ENCODE data around the gene PACS1.
"Not testable (repeated sequence)": the region's sequence is repeated elsewhere in the genome, so short reads cannot be mapped to it uniquely, and the experiment has no call there.

PACS1 gene

DNA sequence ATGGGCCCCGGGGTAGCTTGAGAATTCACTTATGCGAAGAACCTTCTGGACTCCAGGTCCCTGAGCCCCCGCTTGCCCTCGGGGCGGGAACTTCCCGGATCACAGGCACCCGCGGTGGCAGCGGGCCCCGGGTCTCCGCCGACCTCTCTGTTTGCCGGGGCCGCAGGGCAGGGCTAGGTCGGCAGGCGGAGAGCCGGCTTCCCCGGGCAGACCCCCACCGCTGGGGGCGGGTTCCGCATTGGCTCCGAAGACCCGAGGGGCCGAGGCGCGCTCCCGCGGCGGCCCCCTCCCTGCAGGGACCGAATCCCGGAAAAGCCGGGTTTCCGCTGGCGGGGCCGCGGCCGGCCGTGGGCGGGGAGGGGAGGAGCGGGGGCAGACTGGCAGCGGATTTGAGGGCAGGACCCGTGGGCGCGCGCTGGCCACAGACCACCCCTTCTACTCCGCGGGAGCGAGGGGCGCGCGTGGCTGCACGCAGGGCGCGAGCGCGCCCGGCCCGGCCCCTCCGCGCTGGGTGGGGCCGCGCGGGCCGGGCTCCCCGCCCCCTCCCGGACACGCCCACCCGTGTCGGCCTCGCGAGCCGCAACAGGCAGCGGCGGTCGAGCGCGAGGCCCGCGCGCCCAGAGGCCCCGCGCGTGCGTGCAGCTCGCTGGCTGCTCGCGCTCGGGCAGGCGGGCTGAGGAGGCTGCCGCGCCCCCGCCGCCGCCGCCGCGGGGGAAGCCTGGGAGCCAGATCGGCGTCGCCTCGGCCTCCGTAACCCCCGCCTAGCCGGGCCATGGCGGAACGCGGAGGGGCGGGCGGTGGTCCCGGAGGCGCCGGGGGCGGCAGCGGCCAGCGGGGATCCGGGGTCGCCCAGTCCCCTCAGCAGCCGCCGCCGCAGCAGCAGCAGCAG lies at the start of gene PACS1:
TSS of gene PACS1 (plus strand) at position 558 of the 889 bp plus-strand sequence. CDS start at position 773, 215 bp downstream.
- DNase-seq = peak; percentile 64

DNA sequence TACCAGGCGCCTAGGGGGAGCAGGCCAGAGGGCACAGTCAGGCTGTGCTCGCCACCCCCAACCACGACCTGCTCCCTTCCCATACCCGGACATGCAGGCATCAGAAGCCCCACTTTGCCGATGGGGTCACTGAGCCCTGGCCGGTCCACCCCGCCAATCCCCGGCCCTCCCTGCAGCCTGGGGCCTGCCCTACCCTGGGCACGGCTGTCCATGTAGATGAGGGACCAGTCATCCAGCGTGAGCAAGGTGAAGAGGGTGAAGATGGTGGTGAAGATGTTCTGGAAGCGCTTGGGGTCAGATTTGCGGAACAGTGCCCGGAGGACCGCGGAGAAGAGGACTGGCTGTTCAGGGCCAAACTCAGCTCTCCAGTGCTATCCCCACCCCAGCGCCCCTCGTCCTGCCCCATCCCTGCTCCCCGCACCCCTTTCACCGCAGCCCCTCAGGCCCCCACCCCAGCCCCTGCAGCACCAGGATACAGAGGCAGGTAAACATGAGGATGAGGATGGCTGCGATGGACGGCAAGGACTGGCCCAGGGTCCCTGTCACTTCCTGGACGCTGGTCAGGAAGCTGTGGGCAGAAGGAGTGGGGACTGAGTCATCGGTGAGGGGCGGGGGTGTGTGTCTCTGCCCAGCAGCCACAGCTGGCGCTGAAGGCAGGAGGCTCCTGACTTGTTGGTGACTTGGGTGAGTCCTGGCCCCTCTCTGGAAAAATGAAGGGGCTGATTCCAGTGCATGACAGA lies 49.3 kb upstream of the PACS1 start:
- DNase-seq = peak; percentile 81

DNA sequence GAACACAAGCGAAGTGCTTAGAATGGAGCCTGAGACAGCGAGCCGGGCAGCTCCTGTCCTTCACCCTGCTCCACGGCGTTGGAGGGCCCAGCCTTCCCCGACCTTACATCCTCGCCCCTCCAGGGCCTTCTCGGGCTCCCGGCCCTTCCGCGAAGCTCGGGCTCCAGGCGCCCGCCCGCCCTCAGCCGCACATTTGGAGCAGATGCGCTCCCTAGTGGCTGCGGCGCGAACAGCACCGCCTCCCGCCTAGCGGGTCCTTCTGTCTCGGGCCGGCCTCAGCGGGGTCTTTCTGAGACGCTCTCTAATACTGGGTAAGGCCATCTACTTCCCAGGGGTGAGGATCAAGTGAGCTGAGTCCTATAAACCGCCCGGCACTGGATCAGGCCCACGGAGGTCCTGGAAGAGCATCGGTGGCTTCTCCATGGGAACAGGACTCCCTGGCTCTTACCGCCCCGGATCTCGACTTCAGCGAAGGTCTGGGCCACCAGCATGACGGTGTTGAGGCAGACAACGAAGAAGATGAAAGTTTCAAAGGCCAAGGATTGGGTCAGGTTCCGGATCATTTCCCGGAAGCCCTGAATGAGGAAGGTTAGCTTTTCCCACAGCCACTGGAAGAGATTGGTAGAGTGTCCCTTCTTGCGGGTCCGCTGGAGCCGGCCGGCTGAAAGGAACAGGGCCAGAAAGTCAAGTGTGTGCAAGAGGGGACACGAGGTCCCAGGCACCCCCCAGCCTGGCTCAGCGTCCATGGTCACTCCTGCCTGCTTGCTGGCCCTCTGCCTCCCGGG lies 47.5 kb upstream of the PACS1 start:
- DNase-seq = peak; percentile 20

DNA sequence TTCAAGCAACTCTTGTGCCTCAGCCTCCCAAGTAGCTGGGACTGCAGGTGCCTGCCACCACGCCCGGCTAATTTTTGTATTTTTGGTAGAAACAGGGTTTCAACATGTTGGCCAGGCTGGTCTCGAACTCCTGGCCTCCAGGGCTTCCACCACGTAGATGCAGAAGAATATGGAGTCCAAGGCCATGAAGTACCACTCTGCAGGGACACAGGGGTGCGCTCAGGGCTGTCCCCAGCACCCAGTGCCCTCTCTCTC lies 47.0 kb upstream of the PACS1 start:
- DNase-seq = not testable (repeated sequence)

DNA sequence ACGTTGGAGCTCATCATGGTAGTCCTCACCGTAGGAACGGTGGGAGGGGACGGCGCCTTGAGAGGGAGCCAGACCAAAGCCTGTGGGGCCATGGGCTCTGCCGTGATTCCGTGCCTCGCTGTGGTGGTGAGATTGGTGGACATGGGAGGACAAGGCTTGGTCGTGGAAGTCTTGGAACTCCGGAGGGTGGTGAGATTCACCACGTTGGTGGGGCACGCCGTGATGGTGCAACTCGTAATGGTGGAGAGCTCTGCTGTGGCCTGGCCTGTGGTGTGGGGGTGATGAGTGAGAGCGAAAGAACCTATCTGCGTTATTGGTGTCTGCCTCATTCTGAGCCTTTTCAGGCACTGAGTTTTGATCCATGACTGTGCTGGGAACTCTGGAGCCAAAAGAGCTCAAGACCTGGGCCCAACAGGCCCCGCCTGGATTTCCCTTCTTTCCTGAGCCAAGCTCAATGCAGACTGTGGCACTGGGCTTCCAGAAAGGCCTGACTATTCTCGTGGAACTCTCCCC lies 44.0 kb upstream of the PACS1 start, which contains the start of gene CATSPER1:
TSS of gene CATSPER1 (minus strand) at position 463 of the 513 bp plus-strand sequence. CDS start at position 363, 100 bp downstream.
- DNase-seq = no peak

DNA sequence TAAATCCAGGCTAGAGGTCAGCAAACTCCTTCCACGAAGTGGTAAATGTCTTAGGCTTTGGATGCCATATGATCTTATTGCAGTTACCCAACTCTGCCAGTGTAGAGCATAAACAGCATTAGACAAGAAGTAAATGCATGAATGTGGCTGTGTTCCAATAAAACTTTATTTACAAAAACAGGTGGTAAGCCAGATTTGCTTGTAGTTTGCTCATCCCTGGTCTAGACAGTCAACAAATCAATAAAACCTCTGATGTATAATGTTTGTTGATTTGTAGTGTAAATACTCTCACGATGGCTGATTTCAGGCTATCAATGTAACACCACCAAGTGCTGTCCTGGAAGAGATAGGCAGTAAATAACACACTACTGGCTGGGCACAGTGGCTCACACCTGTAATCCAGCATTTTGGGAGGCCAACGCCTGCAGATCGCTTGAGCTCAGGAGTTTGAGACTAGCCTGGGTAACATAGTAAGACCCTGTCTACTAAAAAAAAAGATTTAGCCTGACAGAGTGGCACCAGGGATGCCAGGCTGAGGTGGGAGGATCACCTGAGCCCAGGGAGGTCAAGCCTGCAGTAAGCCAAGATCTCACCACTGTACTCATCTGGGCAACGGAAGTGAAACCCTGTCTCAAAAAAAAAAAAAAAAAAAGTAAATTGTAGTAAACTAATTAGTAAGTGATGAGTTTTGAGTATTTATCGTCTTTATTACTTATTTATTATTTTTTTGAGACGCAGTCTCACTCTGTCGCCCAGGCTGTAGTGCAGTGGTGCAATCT lies 36.9 kb upstream of the PACS1 start:
- DNase-seq = no peak

DNA sequence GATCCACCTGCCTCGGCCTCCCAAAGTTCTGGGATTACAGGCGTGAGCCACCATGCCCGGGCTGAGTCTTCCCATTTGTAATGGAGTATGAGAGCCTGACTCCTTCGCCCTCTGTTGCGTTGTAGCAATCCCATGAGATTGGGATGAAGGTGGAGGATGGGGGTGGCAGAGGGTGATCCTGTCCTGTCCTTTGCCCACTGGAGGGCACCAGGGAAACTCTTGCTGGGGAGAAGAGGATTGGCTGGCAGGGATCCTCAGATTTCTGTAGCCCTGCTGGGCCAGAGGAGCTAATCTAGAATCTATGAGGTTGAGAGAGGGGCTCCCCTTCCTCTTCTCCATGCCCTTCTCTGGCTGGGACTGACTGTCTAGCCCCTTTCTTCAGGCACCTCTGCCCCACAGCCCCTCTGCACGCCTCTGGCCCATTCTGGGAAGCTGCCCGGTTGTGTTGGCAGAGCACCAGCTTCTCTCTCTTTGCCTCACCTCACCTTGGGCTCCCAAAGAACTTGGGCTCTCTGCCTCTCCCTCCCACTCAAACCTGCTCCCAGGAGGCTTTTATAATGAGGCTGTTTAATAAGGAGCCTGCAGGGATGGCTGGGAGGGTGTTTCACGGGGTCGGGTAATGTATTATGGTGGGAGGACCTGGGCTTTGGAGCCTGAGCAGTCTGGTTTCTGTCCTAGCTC lies 34.3 kb upstream of the PACS1 start:
- no peak for DNase-seq

DNA sequence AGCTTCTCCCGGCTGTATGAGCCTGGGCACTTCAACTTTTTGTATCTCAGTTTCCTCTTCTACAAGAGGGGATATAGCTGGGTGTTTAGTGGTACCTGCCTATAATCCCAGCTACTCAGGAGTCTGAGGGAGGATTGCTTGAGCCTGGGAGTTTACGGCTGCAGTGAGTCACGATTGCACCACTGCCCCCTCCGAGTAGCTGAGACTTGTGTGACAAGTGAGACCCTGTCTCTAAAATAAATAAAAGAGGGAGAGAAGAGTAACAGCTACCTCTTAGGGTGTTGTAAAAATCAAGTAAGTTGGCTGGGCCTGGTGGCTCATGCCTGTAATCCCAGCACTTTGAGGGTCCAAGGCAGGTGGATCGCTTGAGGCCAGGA lies 33.8 kb upstream of the PACS1 start:
- no peak for DNase-seq

DNA sequence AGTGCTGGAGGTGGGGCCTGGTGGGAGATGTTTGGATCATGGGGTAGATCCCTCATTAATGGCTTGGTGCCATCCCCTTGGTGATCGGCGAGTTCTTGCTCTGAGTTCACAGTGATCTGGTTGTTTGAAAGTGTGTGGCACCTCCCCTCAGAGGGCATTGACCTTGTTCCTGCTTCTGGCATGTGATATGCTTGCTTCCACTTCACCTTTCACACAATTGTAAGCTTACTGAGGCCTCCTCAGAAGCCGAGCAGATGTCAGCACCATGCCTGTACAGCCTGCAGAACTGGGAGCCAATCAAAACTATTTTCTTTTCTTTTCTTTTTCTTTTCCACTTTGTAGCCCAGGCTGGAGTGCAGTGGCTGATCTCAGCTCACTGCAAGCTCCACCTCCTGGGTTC lies 32.7 kb upstream of the PACS1 start:
- no peak for DNase-seq

DNA sequence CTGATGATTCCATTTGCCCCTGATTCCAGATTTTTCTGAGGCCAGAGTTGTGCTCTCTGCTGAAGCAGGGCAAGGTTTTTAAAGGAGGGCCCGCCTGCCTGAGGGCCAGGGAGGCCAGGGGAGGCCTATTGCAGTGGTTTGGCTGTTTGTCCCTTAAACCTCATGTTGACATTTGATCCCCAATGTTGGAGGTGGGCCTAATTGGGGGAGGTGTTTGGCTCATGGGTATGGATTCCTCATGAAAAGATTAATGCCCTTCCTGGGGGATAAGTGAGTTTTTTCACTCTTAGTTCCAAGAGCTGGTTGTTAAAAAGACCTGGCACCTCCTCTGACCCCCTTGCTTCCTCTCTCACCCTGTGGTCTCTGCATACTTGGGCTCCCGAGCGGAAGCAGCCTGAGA lies 30.3 kb upstream of the PACS1 start:
- no peak for DNase-seq

DNA sequence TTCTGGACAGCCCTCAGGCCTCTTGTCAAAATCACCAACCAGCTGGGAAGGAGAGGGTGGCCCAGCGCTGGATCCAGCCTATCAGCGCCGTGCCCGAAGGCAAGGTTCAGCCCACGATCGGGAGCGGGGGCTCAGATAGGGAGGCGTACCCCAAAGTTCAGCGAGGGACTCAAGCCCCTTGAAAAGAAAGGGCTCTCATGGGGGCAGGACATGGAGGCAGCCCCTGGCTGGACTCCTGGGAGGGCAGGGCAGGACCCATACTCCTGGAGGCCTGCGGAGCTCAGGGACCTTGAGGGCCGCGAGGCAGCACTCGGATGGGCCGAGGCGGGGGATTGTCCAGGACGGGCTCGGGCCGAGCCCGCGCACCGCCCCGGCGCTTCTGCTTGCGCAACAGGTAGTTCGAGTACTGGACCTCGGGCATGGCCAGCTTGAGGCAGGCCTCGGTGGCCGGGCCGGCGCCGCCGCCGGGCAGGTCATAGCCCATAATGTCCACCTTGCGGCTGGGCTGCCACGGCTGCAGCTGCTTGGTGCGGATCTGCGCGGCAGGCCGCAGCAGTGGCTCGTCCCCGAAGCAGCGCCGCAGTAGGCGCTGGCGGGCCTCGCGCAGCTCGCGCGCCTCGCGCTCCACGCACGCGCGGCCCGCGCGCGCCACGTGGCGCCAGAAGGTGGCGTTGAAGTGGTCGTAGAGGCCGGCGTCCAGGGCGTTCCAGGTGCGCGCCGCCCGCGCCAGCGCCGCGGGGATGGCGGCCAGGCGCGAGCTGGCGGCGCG lies 27.7 kb upstream of the PACS1 start:
- DNase-seq = no peak

DNA sequence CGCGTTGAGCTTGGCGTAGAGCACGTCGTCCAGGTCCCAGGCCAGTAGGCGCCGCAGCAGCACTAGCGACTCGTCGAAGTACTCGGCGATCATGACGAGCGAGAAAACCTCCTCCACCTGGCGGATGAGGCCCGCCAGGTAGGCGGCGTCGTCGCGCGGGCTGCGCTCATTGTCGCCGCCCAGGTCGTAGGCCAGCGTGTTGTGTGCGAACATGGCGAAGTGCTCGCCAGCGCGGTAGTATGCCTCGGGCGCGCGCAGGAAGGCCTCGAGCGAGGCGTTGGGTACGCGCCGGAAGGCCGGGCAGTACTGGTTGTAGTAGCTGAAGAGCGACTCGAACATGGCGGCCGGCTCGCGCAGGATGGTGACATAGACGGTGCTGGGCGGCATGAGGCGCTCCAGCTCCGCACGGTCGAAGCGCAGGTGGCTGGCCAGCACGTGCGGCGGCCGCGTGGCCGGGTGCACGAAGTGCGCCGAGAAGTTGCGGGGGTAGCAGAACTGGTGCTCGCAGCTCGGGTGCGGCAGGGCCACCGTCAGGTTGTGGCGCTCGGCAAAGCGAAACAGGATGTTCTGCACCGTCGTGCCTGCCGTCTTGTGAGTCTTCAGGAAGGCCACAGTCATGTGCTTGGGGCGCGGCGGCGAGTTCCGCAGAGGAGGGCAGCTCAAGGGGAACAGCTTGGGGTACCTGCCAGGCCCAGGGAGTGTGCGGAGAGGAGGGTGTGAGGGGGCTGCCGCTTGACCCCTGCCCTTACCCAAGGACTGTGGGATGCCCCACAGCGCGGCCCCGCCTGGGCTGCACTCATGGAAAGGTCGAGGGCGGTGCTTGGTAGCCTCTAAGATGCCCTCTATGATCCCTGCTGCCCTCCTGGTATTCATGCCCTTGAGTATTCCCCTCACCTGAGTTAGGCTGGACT lies 26.8 kb upstream of the PACS1 start:
- DNase-seq = no peak

DNA sequence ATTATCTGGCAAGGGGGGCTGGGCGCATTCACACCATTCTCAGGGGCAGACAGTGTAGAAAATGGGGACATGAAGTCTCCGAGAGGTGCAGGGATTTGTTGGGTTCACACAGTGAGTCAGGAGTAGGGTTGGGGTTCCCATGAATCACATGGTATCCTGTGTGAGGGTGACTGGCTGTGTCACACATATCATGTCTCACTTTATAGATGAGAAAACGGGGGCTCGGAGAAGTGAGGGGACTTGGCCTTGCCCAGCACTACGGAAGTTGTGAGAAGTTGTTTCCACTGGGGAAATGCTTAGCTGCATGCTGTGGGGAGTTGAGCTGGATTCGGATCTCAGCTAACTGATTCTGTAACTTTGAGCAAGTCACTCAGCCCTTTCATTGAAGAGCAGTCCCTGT lies 25.3 kb upstream of the PACS1 start:
- peak; percentile 52 for DNase-seq

DNA sequence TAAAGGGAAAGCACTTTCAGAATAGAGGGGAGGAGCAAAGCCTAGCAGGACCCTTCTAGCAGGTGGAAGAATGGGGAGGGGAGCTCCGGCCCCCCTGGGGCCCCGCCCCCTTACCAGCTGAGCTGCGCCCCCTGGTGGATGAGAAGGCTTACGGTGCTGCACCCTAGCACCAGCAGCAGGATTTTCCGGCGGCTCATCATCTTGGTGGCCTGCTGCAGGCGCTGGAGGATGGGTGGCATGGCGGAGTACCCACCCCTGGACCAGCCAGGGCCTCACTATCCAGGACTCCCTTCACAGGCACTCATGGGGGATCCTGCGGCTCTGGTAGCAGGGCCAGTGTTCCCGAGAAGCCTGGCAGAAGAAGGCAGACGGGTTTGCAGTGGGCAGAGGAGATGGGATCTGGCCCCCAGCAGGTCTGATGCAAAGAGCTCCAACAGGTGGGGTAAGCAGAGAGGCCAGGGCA lies 24.9 kb upstream of the PACS1 start:
- peak; percentile 64 for DNase-seq

DNA sequence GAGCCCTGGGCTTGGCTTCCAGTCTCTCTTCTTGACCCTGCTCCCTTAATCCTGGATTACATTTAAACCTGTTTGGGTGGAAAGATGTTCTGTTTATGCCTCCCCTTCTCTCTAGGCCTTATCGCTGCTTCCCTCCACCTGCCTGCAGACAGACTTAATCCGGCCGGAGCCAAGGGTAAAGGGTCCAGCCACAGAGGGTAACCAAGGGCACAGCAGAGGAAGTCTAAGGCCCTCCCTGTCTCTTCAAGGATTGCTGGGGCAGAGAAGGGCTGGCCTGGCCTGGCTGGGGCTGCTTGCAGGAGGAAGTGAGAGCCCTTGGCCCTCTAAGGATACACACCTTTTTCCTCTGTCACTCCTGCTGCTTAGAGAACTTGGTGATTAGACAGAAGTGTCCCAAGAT lies 23.2 kb upstream of the PACS1 start:
- DNase-seq = no peak

DNA sequence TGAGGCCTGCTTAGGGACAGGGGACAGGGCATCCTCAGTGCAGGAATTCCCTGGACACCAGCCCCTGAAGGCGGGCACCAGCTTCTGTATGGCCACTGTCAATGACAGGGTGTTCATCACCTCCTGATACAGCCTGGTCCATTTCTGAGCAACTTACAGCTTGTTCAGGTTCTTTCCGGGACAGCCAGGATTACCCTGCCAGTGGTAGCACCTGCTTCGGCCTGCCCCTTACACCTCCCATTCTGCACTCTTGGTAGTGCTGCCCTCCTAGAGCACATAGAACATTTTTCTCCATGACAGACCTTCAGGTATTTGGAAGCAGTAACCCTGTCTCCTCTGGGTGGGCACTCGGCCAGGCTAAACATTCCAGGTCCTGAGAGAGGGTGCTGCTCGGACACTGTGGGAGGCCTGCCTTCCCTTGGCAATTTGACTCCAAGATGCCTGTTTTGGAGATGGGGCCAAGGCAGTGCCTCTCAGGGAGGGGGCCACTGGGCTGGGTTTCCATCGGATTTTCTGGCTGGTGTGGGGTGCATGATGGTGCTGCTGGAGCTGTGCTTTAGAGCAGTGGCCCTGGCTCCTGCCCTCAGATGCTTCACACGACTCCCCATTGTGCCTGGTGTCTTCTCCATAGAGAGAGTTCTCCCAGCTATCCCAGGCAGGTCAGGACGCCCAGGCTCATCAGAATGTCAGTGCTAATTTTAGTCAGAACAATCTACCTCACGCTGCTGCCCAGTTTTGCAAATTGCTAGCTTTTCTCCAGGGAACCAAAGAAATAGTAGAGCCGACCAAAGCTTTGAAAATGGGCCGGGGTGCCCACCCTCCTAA lies 22.3 kb upstream of the PACS1 start:
- no peak for DNase-seq

DNA sequence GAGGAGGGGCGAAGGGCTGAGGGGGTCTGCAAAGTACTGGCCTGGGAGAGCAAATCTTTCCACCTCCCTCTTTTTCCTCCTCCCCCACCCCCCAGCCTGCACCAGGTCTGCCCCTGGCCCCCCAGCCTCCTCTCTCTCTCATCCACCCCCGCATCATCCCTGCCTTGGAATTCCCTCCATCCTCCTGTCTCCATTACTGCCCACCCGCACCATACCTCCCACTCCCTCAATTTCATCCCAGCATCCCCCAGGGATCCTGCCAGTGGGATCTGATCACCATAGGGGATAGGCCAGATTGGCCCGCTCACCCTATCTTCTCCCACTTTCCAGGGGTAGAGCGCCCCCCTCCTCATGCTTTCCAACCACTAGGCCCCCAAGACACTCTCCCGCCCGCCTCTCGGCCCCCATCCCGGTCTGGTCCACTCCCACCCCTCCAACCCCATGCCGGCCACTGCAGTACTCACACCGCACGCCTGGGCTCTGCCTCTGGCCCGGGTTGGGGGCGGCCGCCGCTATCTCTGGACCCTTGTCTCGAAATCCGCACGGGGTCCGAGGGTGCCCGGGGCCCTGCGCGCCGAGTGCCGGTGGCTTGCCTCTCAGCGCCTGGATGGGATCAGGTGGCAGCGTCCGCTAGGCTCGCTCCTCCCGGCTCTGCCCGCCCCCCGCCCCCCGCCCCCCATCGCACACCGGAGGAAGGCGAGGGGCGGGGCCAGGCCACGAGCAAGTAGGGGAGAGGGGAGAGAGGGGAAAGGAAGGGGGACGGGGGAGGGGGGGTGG lies 21.3 kb upstream of the PACS1 start, which contains the start of gene GAL3ST3:
TSS of gene GAL3ST3 (minus strand) at position 615 of the 777 bp plus-strand sequence. CDS start 3,746 bp downstream, outside the sequence.
- no peak for DNase-seq
